Psoas muscle (tissue), 8 donors: Measurements from ENCODE around the gene C16orf78. TPM values are rescaled to one million over a fixed set of nuclear protein-coding genes. Genes with fewer than 3 reads are reported as not detected.

Experiments
- ATAC-seq, 4 donors: fragments of 200-7000 bp; cut with Tn5 transposase; one replicate each; pipeline ENCODE4 v1.9.1; 2020; ENCODE audit warnings: moderate library complexity in 3 of 4, mild to moderate bottlenecking in 2 of 4
- DNase-seq, 2 donors: peaks; one replicate each; pipeline ENCODE4 v3.0.0-alpha.2; 2020
- H3K27ac ChIP-seq: fragments of 200-600 bp; one replicate; pipeline ENCODE4 v1.8.0; 2022
- H3K27me3 ChIP-seq, 3 donors: fragments of 200-600 bp in 1 of 3; one replicate each; pipeline versions ENCODE4 v1.6.1 to v1.8.0; 2013 to 2022; ENCODE audit warnings: low read length in 2 of 3, mild to moderate bottlenecking in 2 of 3, moderate library complexity in 1 of 3; ENCODE audit not compliant: insufficient read depth in 3 of 3
- H3K36me3 ChIP-seq, 2 donors: fragments of 200-600 bp in 1 of 2; one replicate each; pipeline versions ENCODE4 v1.6.1 to v1.8.0; 2013 to 2022; ENCODE audit warnings: low read depth in 1 of 2, mild to moderate bottlenecking in 1 of 2, moderate library complexity in 1 of 2; ENCODE audit not compliant: insufficient read depth in 1 of 2
- H3K4me1 ChIP-seq: fragments of 200-600 bp; one replicate; pipeline ENCODE4 v1.8.0; 2022
- H3K4me3 ChIP-seq: fragments of 200-600 bp; one replicate; pipeline ENCODE4 v1.8.0; 2022; ENCODE audit warnings: mild to moderate bottlenecking
- H3K9me3 ChIP-seq: fragments of 200-600 bp; one replicate; pipeline ENCODE4 v1.8.0; 2022
- WGBS, 3 donors: extraction: QIAGEN DNeasy Blood & Tissue Kit; methylation state at CpG; one replicate each; pipeline versions ENCODE4 v1.1.6 to v1.1.7; 2013; 5-methylcytosine and 5-hydroxymethylcytosine counted together
- intact Hi-C, 2 donors: fragments of 100-400 bp; cut with DNase I; formaldehyde crosslinking; loops; one replicate each; pipeline versions ENCODE4 v1.11.0 to v1.14.2; 2022
- polyA plus RNA-seq, 3 donors: library from polyadenylated mRNA; stranded (reverse); fragments of 200-250 nt; gene quantifications; one replicate each; pipeline ENCODE4 v1.2.3, GENCODE V29; 2013
- total RNA-seq, 4 donors: library from RNA; stranded (reverse); fragmentation: NEBNext Ultra II Directional in 2 of 4; extraction: Animal tissue kit (Norgen Biotek cat#: 25700) in 2 of 4; gene quantifications; one replicate each; pipeline versions ENCODE4 v1.2.1 to v1.2.4, GENCODE V29; 2021 to 2023
- TF ChIP-seq, protein P1 (sequence below): fragments of 200-600 bp; IDR thresholded peaks from one replicate; pipeline ENCODE4 v1.8.0; 2022; ENCODE audit warnings: antibody characterized with exemption
- donor health status: healthy with polysubstance abuse.
- donor health status: DM: no; HTN: no; CAD: no; lungs with moderate emphysema.
- donor health status: Bipolar disorder and iron deficiency.
- donor health status: healthy.
- donor health status: DM: yes; HTN: yes; CAD: no.
- donor health status: DM: no; HTN: no; CAD: no.
- donor health status: DM: no; HTN: no; CAD: no.
- donor health status: DM: yes; HTN: yes; CAD: no.

The C16orf78 gene
- total and polyA plus RNA-seq, 7 donors, result not detected

DNA sequence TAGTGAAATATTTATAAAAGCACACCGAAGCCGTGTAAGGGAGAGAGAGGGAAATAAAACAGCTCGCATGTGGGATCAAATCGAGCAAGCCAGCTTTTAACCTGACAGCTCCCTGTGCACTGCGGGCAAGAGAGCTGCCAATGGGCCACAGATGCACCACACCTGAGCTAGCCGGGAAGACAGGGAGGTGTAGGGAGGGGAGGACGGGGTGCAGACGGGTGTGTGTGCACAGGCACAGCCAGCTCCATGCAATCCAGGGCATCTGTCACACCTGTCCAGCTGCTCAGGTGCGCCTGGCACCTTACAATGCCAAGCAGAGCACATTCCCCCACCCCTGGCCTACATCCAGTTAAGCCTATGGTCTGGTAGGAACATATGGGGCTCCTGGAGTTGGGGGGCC, 70.0 kb downstream of the C16orf78 start:
- Histone ChIP-seq H3K9me3 (no peaks in the 10 kb centered on the region), H3K4me1 (no peaks in the 10 kb centered on the region), H3K27me3 (peaks cover 0 to 4% (median 0%) of the 10 kb centered on the region in 3 donors), H3K36me3 (no peaks in the 10 kb centered on the region), H3K27ac (no peak overlapping the region), H3K4me3 (no peak overlapping the region)
- intact Hi-C loops, result no loop called here
- TF ChIP-seq, protein P1, sequence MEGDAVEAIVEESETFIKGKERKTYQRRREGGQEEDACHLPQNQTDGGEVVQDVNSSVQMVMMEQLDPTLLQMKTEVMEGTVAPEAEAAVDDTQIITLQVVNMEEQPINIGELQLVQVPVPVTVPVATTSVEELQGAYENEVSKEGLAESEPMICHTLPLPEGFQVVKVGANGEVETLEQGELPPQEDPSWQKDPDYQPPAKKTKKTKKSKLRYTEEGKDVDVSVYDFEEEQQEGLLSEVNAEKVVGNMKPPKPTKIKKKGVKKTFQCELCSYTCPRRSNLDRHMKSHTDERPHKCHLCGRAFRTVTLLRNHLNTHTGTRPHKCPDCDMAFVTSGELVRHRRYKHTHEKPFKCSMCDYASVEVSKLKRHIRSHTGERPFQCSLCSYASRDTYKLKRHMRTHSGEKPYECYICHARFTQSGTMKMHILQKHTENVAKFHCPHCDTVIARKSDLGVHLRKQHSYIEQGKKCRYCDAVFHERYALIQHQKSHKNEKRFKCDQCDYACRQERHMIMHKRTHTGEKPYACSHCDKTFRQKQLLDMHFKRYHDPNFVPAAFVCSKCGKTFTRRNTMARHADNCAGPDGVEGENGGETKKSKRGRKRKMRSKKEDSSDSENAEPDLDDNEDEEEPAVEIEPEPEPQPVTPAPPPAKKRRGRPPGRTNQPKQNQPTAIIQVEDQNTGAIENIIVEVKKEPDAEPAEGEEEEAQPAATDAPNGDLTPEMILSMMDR, result no peak
- DNase-seq (no peak), ATAC-seq (no peak)
- whole genome bisulfite sequencing, 3 donors, result 89 to 94% (median 91%) methylated on average over 9 of the region's 9 CpGs

DNA sequence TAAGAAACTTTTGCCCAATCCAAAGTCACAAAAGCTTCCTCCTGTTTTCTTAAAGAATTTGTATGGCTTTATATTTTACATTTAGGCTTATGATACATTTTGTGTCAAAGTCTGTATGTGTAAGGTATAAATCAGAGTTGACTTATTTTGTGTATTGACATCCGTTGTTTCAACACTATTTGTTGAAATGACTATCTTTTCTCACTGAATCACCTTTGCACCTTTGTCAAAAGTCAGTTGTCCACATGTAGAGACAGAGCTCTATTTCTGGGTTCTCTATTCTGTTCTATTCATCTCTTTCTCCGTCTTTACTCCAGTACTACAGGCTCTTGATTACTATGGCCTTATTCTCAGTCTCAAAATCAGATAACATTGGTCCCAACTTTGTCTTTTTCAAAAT, 73.2 kb downstream of the C16orf78 start:
- Histone ChIP-seq H3K4me1 (no peaks in the 10 kb centered on the region), H3K9me3 (no peaks in the 10 kb centered on the region), H3K4me3 (no peak overlapping the region), H3K36me3 (no peaks in the 10 kb centered on the region), H3K27me3 (no peaks in the 10 kb centered on the region), H3K27ac (no peak overlapping the region)
- 95 to 96% (median 95%) methylated on average over 2 of the region's 2 CpGs for WGBS, 3 donors
- ATAC-seq (no peak), DNase-seq (no peak)
- intact Hi-C loops, result no loop called here
- TF ChIP-seq, protein P1, result no peak

Other genes with a start within 250 kb of the C16orf78 start
- gene CBLN1, start 92.0 kb upstream of the C16orf78 start, total RNA-seq, result 1 to 10 TPM in 1 of 4 donors, under 1 TPM in 3; 0.25 to 1.3 (median 0.71) TPM
- 1 to 10 TPM in 1 of 3 donors, under 1 TPM in 2; 0.05 to 1.2 (median 0.45) TPM for gene CBLN1, start 92.0 kb upstream of the C16orf78 start, polyA plus RNA-seq